HepG2 (cell line): ENCODE results near the gene CHTF8. TPM values are rescaled to one million over a fixed set of nuclear protein-coding genes. Genes with fewer than 3 reads are reported as not detected.

Experiments used
- ATAC-seq: fragments of 200-7000 bp; cut with Tn5 transposase; 3 replicates; pipeline ENCODE4 v1.9.1; 2020; ENCODE audit warnings: mild to moderate bottlenecking, moderate library complexity
- BruUV-seq: library from RNA; stranded (reverse); fragments of 400-500 nt; replicated peaks from 2 replicates; lab custom pipeline; 2021; lab: Mats Ljungman, UMichigan
- CTCF ChIA-PET: fragments of 300-600 bp; formaldehyde crosslinking; extraction: SDS; loops from one replicate; lab custom pipeline; 2021; ENCODE audit warnings: low total read pairs, inconsistent platforms, low intra/inter-chr PET ratio; lab: Yijun Ruan, JAX
- POLR2A ChIA-PET: fragments of 350-600 bp; sonication (Branson Sonifier 250); formaldehyde crosslinking; loops from one replicate; lab custom pipeline; 2020; ENCODE audit warnings: antibody characterized with exemption, inconsistent platforms; lab: Yijun Ruan, JAX
- DNase-seq: peaks from one replicate; pipeline ENCODE4 v3.0.0-alpha.2; 2015; ENCODE audit warnings: low spot score
- FAIRE-seq: peaks from 3 replicates; lab custom pipeline; 2011; peaks lifted over from hg19 to GRCh38; lab: Jason Lieb, UNC
- H2AFZ ChIP-seq: one replicate; pipeline ENCODE4 v1.6.1; 2011; ENCODE audit warnings: low read length, inconsistent platforms
- H3K27ac ChIP-seq: fragments of 300-600 bp; 3 replicates; pipeline ENCODE4 v1.8.0; 2011; ENCODE audit warnings: mixed run types, mild to moderate bottlenecking, mixed read lengths, low read length, inconsistent platforms; ENCODE audit not compliant: insufficient read depth; ENCODE audit errors: extremely low read length
- H3K27me3 ChIP-seq, 2 experiments: fragments of 200-600 bp in 1 of 2; 2 replicates in 1 of 2; 3 replicates in 1 of 2; pipeline versions ENCODE4 v1.6.0 to v1.8.0; 2011; ENCODE audit warnings: low read length in 2 of 2, mild to moderate bottlenecking in 2 of 2, moderate library complexity in 2 of 2, inconsistent platforms in 1 of 2; ENCODE audit not compliant: insufficient read depth in 2 of 2, control insufficient read depth in 1 of 2
- H3K36me3 ChIP-seq, 2 experiments: fragments of 200-600 bp in 1 of 2; replicated peaks in 1 of 2; 2 replicates in 1 of 2; 3 replicates in 1 of 2; pipeline versions ENCODE4 v1.5.1 to v1.8.0; 2011; ENCODE audit warnings: low read length in 2 of 2, inconsistent platforms in 1 of 2; ENCODE audit not compliant: insufficient read depth in 2 of 2, control insufficient read depth in 1 of 2
- H3K4me1 ChIP-seq: 2 replicates; pipeline ENCODE4 v1.5.1; 2012; ENCODE audit warnings: low read length, inconsistent platforms; ENCODE audit not compliant: insufficient read depth
- H3K4me2 ChIP-seq: 2 replicates; pipeline ENCODE4 v1.6.0; 2011; ENCODE audit warnings: low read depth, low read length, inconsistent platforms
- H3K4me3 ChIP-seq, 3 experiments: fragments of 200-600 bp in 1 of 3; sonication (generic), shearing (Covaris generic) in 1 of 3; replicated peaks in 1 of 3; 2 replicates each; pipeline ENCODE4 v1.5.1; 2011 to 2016; ENCODE audit warnings: low read length in 3 of 3, inconsistent platforms in 2 of 3, low read depth in 2 of 3, mild to moderate bottlenecking in 2 of 3, control low read depth in 1 of 3, mixed read lengths in 1 of 3; ENCODE audit not compliant: insufficient read depth in 1 of 3
- H3K79me2 ChIP-seq: one replicate; pipeline ENCODE4 v1.6.1; 2011; ENCODE audit warnings: low read length, inconsistent platforms; ENCODE audit not compliant: insufficient read depth
- H3K9ac ChIP-seq: 2 replicates; pipeline ENCODE4 v1.6.0; 2011; ENCODE audit warnings: mild to moderate bottlenecking, low read depth, low read length, inconsistent platforms; ENCODE audit not compliant: insufficient read depth
- H3K9me3 ChIP-seq: 2 replicates; pipeline ENCODE4 v1.5.1; 2012; ENCODE audit warnings: mild to moderate bottlenecking, low read length
- H4K20me1 ChIP-seq: 2 replicates; pipeline ENCODE4 v1.6.0; 2011; ENCODE audit warnings: inconsistent platforms, mild to moderate bottlenecking, low read length, moderate library complexity; ENCODE audit not compliant: insufficient read depth
- BRD4 ChIP-seq: sonication (generic); formaldehyde crosslinking; IDR thresholded peaks from 2 replicates; pipeline ENCODE4 v1.4.0; 2020; ENCODE audit warnings: missing genetic modification reagents
- MIXL1 ChIP-seq: IDR thresholded peaks from 2 replicates; pipeline ENCODE4 v1.6.1; 2016
- WGBS: methylation state at CpG from one replicate; pipeline ENCODE4 v1.1.6; 2017; ENCODE audit warnings: low lambda C conversion rate; 5-methylcytosine and 5-hydroxymethylcytosine counted together
- in situ Hi-C: cut with HindIII; loops from 2 replicates; pipeline ENCODE4 v1.10.0; 2017; ENCODE audit warnings: low pct_unique_long_range_greater_than_20kb; ENCODE audit not compliant: extremely low pct_ligation_motif_present
- intact Hi-C: fragments of 100-400 bp; cut with micrococcal nuclease; formaldehyde crosslinking; loops from one replicate; pipeline ENCODE4 v1.10.0; 2022; ENCODE audit not compliant: unreplicated experiment
- polyA plus RNA-seq, 8 experiments: library from polyadenylated mRNA; depleted of rRNA in 3 of 8; stranded (reverse) in 7 of 8; unstranded in 1 of 8; fragments of >200 nt; fragmentation: Illumina TruSeq in 4 of 8; extraction: Trizol in 4 of 8; gene quantifications; 2 replicates each; pipeline versions ENCODE4 v1.2.1 to v1.2.3, GENCODE V29; 2011 to 2016; ENCODE audit warnings: low read depth in 4 of 8, missing spikeins in 1 of 8, mixed read lengths in 1 of 8; ENCODE audit not compliant: insufficient read depth in 1 of 8
- total RNA-seq, 5 experiments: library from RNA; depleted of rRNA; stranded (reverse); fragments of >200 nt; fragmentation: Illumina TruSeq; extraction: Trizol; gene quantifications; 2 replicates each; pipeline ENCODE4 v1.2.3, GENCODE V29; 2016; ENCODE audit warnings: low read depth in 1 of 5
- TF ChIP-seq, protein P1 (sequence below), 2 experiments: sonication (generic) in 1 of 2; formaldehyde crosslinking in 1 of 2; IDR thresholded peaks; 2 replicates each; pipeline versions ENCODE4 v1.4.0 to v1.6.1; 2018 to 2020; ENCODE audit warnings: missing genetic modification reagents in 2 of 2, borderline replicate concordance in 1 of 2, low read depth in 1 of 2, mild to moderate bottlenecking in 1 of 2, missing biosample characterization in 1 of 2
- TF ChIP-seq, protein P2 (sequence below), 2 experiments: fragments of 450-650 bp in 1 of 2; sonication (generic) in 1 of 2; formaldehyde crosslinking in 1 of 2; IDR thresholded peaks; 2 replicates each; pipeline versions ENCODE4 v1.6.1 to v1.8.0; 2016 to 2022; ENCODE audit warnings: antibody characterized with exemption in 1 of 2, mild to moderate bottlenecking in 1 of 2, missing genetic modification reagents in 1 of 2
- TF ChIP-seq, protein P3 (sequence below): IDR thresholded peaks from 2 replicates; pipeline ENCODE4 v1.6.1; 2012; ENCODE audit warnings: low read depth, low read length, improper control_type of control experiment
- TF ChIP-seq, protein P4 (sequence below): sonication (generic); formaldehyde crosslinking; IDR thresholded peaks from 2 replicates; pipeline ENCODE4 v1.5.0; 2020; ENCODE audit warnings: mild to moderate bottlenecking, missing genetic modification reagents

The CHTF8 gene
- total and polyA plus RNA-seq, 2 of the 13 experiments (the other 11 are each of a cell fraction or from before 2014, with no cell fraction given), result 37.2 to 67.5 TPM

DNA sequence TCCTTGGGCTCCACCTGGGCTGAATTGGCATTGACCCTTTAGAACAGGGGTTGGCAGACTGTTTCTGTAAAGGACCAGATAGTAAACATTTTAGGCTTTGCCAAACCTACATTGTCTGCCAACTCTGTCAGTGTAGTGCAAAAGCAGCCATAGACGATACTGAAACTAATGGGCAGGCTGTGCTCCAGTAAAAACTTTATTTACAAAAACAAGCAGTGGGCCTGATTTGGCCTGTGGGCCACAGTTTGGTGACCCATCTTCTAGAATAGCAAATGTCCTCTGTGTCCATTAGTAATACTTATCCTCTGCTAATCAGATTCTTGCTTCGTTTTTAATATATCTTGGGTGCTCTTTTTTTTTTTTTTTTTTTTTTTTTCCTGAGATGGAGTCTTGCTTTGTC, 6.2 kb upstream of the CHTF8 start:
- ChIA-PET POLR2A (interaction anchor here (0.7 to 1.6 kb wide), 2 partner anchors 12 to 548 kb away, joined by 4 read pairs; no protein-coding TSS in a partner anchor), CTCF (no interaction called here)
- Histone ChIP-seq H3K4me3 (no peak overlapping the region), H3K36me3 (peaks cover 38 to 78% of the 10 kb centered on the region in 2 experiments), H3K9me3 (no peaks in the 10 kb centered on the region), H3K4me2 (no peak overlapping the region), H2AFZ (no peak overlapping the region), H3K79me2 (peaks cover 48% of the 10 kb centered on the region), H3K4me1 (peaks cover 26% of the 10 kb centered on the region), H4K20me1 (0 out of 2 replicates have a peak, but pooled peaks cover 3% of the 10 kb centered on the region), H3K27ac (no peak overlapping the region), H3K9ac (no peak overlapping the region), H3K27me3 (no peaks in the 10 kb centered on the region)
- no peak for DNase-seq
- in situ Hi-C loops, result no loop called here
- WGBS, result 99% methylated on average over 2 of the region's 2 CpGs
- FAIRE-seq, result no peak
- intact Hi-C loops, result loop anchor here (10.0 kb wide), 1 partner anchor 614 kb away; no protein-coding TSS in a partner anchor
- ATAC-seq, result no peak
- no TSS peak for BruUV-seq
- TF ChIP-seq BRD4 (CRISPR knock-in tag), result no peak
- TF ChIP-seq, protein P1, sequence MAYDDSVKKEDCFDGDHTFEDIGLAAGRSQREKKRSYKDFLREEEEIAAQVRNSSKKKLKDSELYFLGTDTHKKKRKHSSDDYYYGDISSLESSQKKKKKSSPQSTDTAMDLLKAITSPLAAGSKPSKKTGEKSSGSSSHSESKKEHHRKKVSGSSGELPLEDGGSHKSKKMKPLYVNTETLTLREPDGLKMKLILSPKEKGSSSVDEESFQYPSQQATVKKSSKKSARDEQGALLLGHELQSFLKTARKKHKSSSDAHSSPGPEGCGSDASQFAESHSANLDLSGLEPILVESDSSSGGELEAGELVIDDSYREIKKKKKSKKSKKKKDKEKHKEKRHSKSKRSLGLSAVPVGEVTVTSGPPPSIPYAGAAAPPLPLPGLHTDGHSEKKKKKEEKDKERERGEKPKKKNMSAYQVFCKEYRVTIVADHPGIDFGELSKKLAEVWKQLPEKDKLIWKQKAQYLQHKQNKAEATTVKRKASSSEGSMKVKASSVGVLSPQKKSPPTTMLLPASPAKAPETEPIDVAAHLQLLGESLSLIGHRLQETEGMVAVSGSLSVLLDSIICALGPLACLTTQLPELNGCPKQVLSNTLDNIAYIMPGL (CRISPR knock-in tag; IDR thresholded peaks at IDR 0.05; ENCODE audit: borderline replicate concordance in 1 of 2, low read depth in 1 of 2), result no peak
- TF ChIP-seq, protein P2, sequence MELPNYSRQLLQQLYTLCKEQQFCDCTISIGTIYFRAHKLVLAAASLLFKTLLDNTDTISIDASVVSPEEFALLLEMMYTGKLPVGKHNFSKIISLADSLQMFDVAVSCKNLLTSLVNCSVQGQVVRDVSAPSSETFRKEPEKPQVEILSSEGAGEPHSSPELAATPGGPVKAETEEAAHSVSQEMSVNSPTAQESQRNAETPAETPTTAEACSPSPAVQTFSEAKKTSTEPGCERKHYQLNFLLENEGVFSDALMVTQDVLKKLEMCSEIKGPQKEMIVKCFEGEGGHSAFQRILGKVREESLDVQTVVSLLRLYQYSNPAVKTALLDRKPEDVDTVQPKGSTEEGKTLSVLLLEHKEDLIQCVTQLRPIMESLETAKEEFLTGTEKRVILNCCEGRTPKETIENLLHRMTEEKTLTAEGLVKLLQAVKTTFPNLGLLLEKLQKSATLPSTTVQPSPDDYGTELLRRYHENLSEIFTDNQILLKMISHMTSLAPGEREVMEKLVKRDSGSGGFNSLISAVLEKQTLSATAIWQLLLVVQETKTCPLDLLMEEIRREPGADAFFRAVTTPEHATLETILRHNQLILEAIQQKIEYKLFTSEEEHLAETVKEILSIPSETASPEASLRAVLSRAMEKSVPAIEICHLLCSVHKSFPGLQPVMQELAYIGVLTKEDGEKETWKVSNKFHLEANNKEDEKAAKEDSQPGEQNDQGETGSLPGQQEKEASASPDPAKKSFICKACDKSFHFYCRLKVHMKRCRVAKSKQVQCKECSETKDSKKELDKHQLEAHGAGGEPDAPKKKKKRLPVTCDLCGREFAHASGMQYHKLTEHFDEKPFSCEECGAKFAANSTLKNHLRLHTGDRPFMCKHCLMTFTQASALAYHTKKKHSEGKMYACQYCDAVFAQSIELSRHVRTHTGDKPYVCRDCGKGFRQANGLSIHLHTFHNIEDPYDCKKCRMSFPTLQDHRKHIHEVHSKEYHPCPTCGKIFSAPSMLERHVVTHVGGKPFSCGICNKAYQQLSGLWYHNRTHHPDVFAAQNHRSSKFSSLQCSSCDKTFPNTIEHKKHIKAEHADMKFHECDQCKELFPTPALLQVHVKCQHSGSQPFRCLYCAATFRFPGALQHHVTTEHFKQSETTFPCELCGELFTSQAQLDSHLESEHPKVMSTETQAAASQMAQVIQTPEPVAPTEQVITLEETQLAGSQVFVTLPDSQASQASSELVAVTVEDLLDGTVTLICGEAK (IDR thresholded peaks at IDR 0.05), result no peak
- TF ChIP-seq, protein P2 (CRISPR knock-in tag; IDR thresholded peaks at IDR 0.05), result peak; percentile 77; the same call in 1 of the 2 replicates
- TF ChIP-seq, protein P3, sequence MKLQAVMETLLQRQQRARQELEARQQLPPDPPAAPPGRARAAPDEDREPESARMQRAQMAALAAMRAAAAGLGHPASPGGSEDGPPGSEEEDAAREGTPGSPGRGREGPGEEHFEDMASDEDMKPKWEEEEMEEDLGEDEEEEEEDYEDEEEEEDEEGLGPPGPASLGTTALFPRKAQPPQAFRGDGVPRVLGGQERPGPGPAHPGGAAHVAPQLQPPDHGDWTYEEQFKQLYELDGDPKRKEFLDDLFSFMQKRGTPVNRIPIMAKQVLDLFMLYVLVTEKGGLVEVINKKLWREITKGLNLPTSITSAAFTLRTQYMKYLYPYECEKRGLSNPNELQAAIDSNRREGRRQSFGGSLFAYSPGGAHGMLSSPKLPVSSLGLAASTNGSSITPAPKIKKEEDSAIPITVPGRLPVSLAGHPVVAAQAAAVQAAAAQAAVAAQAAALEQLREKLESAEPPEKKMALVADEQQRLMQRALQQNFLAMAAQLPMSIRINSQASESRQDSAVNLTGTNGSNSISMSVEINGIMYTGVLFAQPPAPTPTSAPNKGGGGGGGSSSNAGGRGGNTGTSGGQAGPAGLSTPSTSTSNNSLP, result no peak
- TF ChIP-seq, protein P4, sequence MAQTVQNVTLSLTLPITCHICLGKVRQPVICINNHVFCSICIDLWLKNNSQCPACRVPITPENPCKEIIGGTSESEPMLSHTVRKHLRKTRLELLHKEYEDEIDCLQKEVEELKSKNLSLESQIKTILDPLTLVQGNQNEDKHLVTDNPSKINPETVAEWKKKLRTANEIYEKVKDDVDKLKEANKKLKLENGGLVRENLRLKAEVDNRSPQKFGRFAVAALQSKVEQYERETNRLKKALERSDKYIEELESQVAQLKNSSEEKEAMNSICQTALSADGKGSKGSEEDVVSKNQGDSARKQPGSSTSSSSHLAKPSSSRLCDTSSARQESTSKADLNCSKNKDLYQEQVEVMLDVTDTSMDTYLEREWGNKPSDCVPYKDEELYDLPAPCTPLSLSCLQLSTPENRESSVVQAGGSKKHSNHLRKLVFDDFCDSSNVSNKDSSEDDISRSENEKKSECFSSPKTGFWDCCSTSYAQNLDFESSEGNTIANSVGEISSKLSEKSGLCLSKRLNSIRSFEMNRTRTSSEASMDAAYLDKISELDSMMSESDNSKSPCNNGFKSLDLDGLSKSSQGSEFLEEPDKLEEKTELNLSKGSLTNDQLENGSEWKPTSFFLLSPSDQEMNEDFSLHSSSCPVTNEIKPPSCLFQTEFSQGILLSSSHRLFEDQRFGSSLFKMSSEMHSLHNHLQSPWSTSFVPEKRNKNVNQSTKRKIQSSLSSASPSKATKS (CRISPR knock-in tag), result no peak
- no peak for TF ChIP-seq MIXL1
